WTC11 (cell line): ENCODE results near the gene RANGAP1. TPM values are rescaled to one million over a fixed set of nuclear protein-coding genes. Genes with fewer than 3 reads are reported as not detected.

Experiments used
- ATAC-seq: fragments of 200-7000 bp; cut with Tn5 transposase; 2 replicates; pipeline ENCODE4 v1.10.0; 2021; ENCODE audit warnings: mild to moderate bottlenecking, moderate library complexity
- CTCF ChIA-PET: fragments of 300-600 bp; sonication (Branson Sonifier 250); formaldehyde crosslinking; loops from one replicate; lab custom pipeline; 2021; ENCODE audit warnings: antibody characterized with exemption; lab: Charles Lee
- POLR2A ChIA-PET: fragments of 350-600 bp; sonication (Branson Sonifier 250); formaldehyde crosslinking; loops from one replicate; lab custom pipeline; 2021; ENCODE audit warnings: antibody characterized with exemption; lab: Charles Lee
- DNase-seq: peaks from one replicate; pipeline ENCODE4 v3.0.0; 2021; ENCODE audit warnings: low spot score
- H3K27ac Mint-ChIP-seq: 2 replicates; pipeline ENCODE4 v1.8.0; 2021; ENCODE audit warnings: mixed read lengths
- H3K27me3 Mint-ChIP-seq: 2 replicates; pipeline ENCODE4 v1.8.0; 2021; ENCODE audit warnings: low read depth, mild to moderate bottlenecking, moderate library complexity, mixed read lengths
- H3K36me3 Mint-ChIP-seq: 2 replicates; pipeline ENCODE4 v1.8.0; 2021; ENCODE audit warnings: mixed read lengths
- H3K4me1 Mint-ChIP-seq: 2 replicates; pipeline ENCODE4 v1.8.0; 2022; ENCODE audit warnings: mixed read lengths
- H3K4me3 Mint-ChIP-seq: 2 replicates; pipeline ENCODE4 v1.8.0; 2021; ENCODE audit warnings: mild to moderate bottlenecking, moderate library complexity, mixed read lengths
- H3K9me3 Mint-ChIP-seq: 2 replicates; pipeline ENCODE4 v1.8.0; 2021; ENCODE audit warnings: mixed read lengths
- AR ChIP-seq: fragments of 250-450 bp; sonication (Bioruptor Pico); IDR thresholded peaks from 2 replicates; pipeline ENCODE4 v1.9.0; 2021; ENCODE audit warnings: mild to moderate bottlenecking
- ELF4 ChIP-seq: sonication (generic); formaldehyde crosslinking; IDR thresholded peaks from 2 replicates; pipeline ENCODE4 v1.8.1; 2022; ENCODE audit warnings: low read depth, mild to moderate bottlenecking, moderate library complexity, missing genetic modification reagents
- FOXP4 ChIP-seq: sonication (generic); formaldehyde crosslinking; IDR thresholded peaks from 2 replicates; pipeline ENCODE4 v1.8.0; 2022; ENCODE audit warnings: mild to moderate bottlenecking, missing genetic modification reagents
- NR2C2 ChIP-seq: sonication (generic); formaldehyde crosslinking; IDR thresholded peaks from 2 replicates; pipeline ENCODE4 v1.8.0; 2022; ENCODE audit warnings: mild to moderate bottlenecking, missing genetic modification reagents
- PRDM15 ChIP-seq: sonication (generic); formaldehyde crosslinking; IDR thresholded peaks from 2 replicates; pipeline ENCODE4 v1.8.0; 2022; ENCODE audit warnings: missing genetic modification reagents
- RORB ChIP-seq: fragments of 250-450 bp; sonication (Bioruptor Pico); IDR thresholded peaks from 2 replicates; pipeline ENCODE4 v1.9.0; 2021; ENCODE audit warnings: mild to moderate bottlenecking
- ZNF317 ChIP-seq: sonication (generic); formaldehyde crosslinking; IDR thresholded peaks from 2 replicates; pipeline ENCODE4 v1.8.1; 2023; ENCODE audit warnings: low read depth, mild to moderate bottlenecking, moderate library complexity, missing genetic modification reagents, borderline replicate concordance
- ZNF396 ChIP-seq: fragments of 250-450 bp; sonication (Bioruptor Pico); IDR thresholded peaks from 2 replicates; pipeline ENCODE4 v1.8.0; 2021; ENCODE audit warnings: mild to moderate bottlenecking, moderate library complexity, borderline replicate concordance
- ZNF423 ChIP-seq: fragments of 250-450 bp; sonication (Bioruptor Pico); IDR thresholded peaks from 2 replicates; pipeline ENCODE4 v2.1.2; 2022; ENCODE audit warnings: mild to moderate bottlenecking, moderate library complexity
- total RNA-seq: library from RNA; stranded (reverse); gene quantifications from 3 replicates; pipeline ENCODE4 v1.2.3, GENCODE V29; 2021

RANGAP1 gene
- total RNA-seq, 1 experiment from 2014 or later, result 160 TPM

- no peak for DNase-seq
- ChIA-PET POLR2A (interaction anchor here (0.6 to 0.8 kb wide), 4 partner anchors 94 to 511 kb away, joined by 3 to 4 read pairs (median 4); partner anchors contain the start of gene TEF), CTCF (interaction anchor here (0.5 to 1.7 kb wide), 2 partner anchors 13 to 216 kb away, joined by 4 read pairs; partner anchors contain the start of gene ZC3H7B)
- TF ChIP-seq ZNF317 (CRISPR knock-in tag), result no peak
- peak; percentile 44 for TF ChIP-seq ZNF423 (CRISPR knock-in tag)
- no peak for TF ChIP-seq ELF4 (CRISPR knock-in tag)
- TF ChIP-seq, all 79 proteins: peak for 1
- H3K4me3 Mint-ChIP-seq, result peak overlapping the region; percentile 45; the same call in 1 of the 2 replicates
- no peaks in the 10 kb centered on the region for H3K27me3 Mint-ChIP-seq
- ATAC-seq, result no peak; the same call in 1 of the 2 replicates
- H3K27ac Mint-ChIP-seq, result peak overlapping the region; percentile 98
- peaks cover 43% of the 10 kb centered on the region for H3K4me1 Mint-ChIP-seq
- H3K36me3 Mint-ChIP-seq, result peaks cover 9% of the 10 kb centered on the region
- no peaks in the 10 kb centered on the region for H3K9me3 Mint-ChIP-seq
Measured at GRCh38 chr22:41288245-41288946, 2.4 kb upstream of the RANGAP1 start.

GRCh38 chr22:41286639-41287091 lies 678 bp upstream of the RANGAP1 start:
- H3K9me3 Mint-ChIP-seq, result no peaks in the 10 kb centered on the region
- TF ChIP-seq PRDM15 (CRISPR knock-in tag) (peak; percentile 85), ZNF396 (no peak), RORB (CRISPR knock-in tag) (no peak)
- ChIA-PET POLR2A (interaction anchor here (0.6 to 2.1 kb wide), 7 partner anchors 15 to 264 kb away, joined by 3 to 10 read pairs (median 3); partner anchors contain the start of genes PHF5A, TEF and ZC3H7B), CTCF (interaction anchor here (0.8 to 1.2 kb wide), 4 partner anchors 10 to 117 kb away, joined by 3 to 6 read pairs (median 4); partner anchors contain the start of genes TEF and ZC3H7B)
- H3K27me3 Mint-ChIP-seq, result no peaks in the 10 kb centered on the region
- peaks cover 17% of the 10 kb centered on the region for H3K36me3 Mint-ChIP-seq
- peak overlapping the region; percentile 88 for H3K4me3 Mint-ChIP-seq
- peak overlapping the region; percentile 99 for H3K27ac Mint-ChIP-seq
- DNase-seq, result no peak
- H3K4me1 Mint-ChIP-seq, result peaks cover 49% of the 10 kb centered on the region
- peak; percentile 0; the same call in 1 of the 2 replicates for ATAC-seq

- ChIA-PET POLR2A (interaction anchor here (0.6 to 1.6 kb wide), 6 partner anchors 16 to 263 kb away, joined by 3 to 7 read pairs (median 3); partner anchors contain the start of genes PHF5A and TEF), CTCF (interaction anchor here (0.5 to 1.2 kb wide), 4 partner anchors 16 to 323 kb away, joined by 3 to 6 read pairs (median 4); partner anchors contain the start of gene ZC3H7B)
- Mint-ChIP-seq H3K27me3 (no peaks in the 10 kb centered on the region), H3K36me3 (peaks cover 28% of the 10 kb centered on the region), H3K4me1 (peaks cover 41% of the 10 kb centered on the region), H3K4me3 (peak overlapping the region; percentile 88), H3K27ac (peak overlapping the region; percentile 93), H3K9me3 (no peaks in the 10 kb centered on the region)
- peak; percentile 44 for DNase-seq
- no peak for ATAC-seq
- TF ChIP-seq FOXP4 (CRISPR knock-in tag) (0 out of 2 replicates have a peak, but pooled peaks have one; percentile 2), NR2C2 (CRISPR knock-in tag) (no peak), AR (CRISPR knock-in tag) (no peak)
Measured at GRCh38 chr22:41285441-41285819, 557 bp downstream of the RANGAP1 start.
